Adrenal gland (tissue), 12 donors: ENCODE data around the gene SAA2. TPM values are rescaled to one million over a fixed set of nuclear protein-coding genes. Genes with fewer than 3 reads are reported as not detected.
A peak's percentile ranks its signal among the peaks of the same experiment; 100 is the strongest.
"Not testable (repeated sequence)": the region's sequence is repeated elsewhere in the genome, so short reads cannot be mapped to it uniquely, and the experiment has no call there.

ENCODE experiments used
- DNase-seq, 7 donors: peaks; one replicate each; pipeline ENCODE4 v3.0.0-alpha.2; 2019 to 2020
- H3K27ac ChIP-seq, 5 donors: fragments of 200-600 bp; sonication (generic) in 4 of 5; 1 replicate in 3 of 5; 2 replicates in 2 of 5; pipeline versions ENCODE4 v1.5.1 to v1.8.0; 2016 to 2020; ENCODE audit warnings: mild to moderate bottlenecking in 1 of 5
- H3K27me3 ChIP-seq: fragments of 200-600 bp; 2 replicates; pipeline ENCODE4 v1.8.0; 2021
- H3K36me3 ChIP-seq, 2 donors: fragments of 200-600 bp; replicated peaks in 1 of 2; 1 replicate in 1 of 2; 2 replicates in 1 of 2; pipeline versions ENCODE4 v1.5.1 to v1.8.0; 2018 to 2022
- H3K4me1 ChIP-seq, 2 donors: fragments of 200-600 bp; replicated peaks in 1 of 2; 1 replicate in 1 of 2; 2 replicates in 1 of 2; pipeline versions ENCODE4 v1.5.1 to v1.8.0; 2018 to 2021
- H3K4me3 ChIP-seq, 4 donors: fragments of 200-600 bp; sonication (generic) in 3 of 4; one replicate each; pipeline ENCODE4 v1.5.1; 2016 to 2018
- H3K9me3 ChIP-seq, 3 donors: fragments of 200-600 bp; sonication (generic) in 1 of 3; replicated peaks in 1 of 3; 1 replicate in 2 of 3; 2 replicates in 1 of 3; pipeline versions ENCODE4 v1.5.1 to v1.8.0; 2016 to 2021
- POLR2A ChIP-seq, 2 donors: fragments of 450-650 bp; IDR thresholded peaks; one replicate each; pipeline ENCODE4 v1.6.1; 2017; ENCODE audit warnings: antibody characterized with exemption in 2 of 2, mild to moderate bottlenecking in 2 of 2, moderate library complexity in 1 of 2
- WGBS, 4 donors: extraction: QIAGEN DNeasy Blood & Tissue Kit in 2 of 4; methylation state at CpG; one replicate each; pipeline versions ENCODE4 v1.1.5 to v1.1.7; 2013 to 2017; 5-methylcytosine and 5-hydroxymethylcytosine counted together
- intact Hi-C, 2 donors: fragments of 100-400 bp; cut with DNase I; formaldehyde crosslinking; loops; one replicate each; pipeline versions ENCODE4 v1.14.1 to v1.15.0; 2022 to 2023
- polyA plus RNA-seq, 3 donors: library from polyadenylated mRNA; stranded (reverse); fragments of 200-250 nt in 2 of 3; fragments of 350-450 nt in 1 of 3; fragmentation: Illumina TruSeq in 1 of 3; extraction: RNeasy Lipid Tissue Mini Kit (QIAGEN cat#74804) in 1 of 3; gene quantifications; one replicate each; pipeline ENCODE4 v1.2.3, GENCODE V29; 2013 to 2014
- total RNA-seq, 9 donors: library from RNA; depleted of rRNA in 4 of 9; stranded (reverse); fragments of >200 nt in 4 of 9; fragments of 120-200 nt in 1 of 9; fragmentation: NEBNext Ultra II Directional in 1 of 9; extraction: Animal tissue kit (Norgen Biotek cat#: 25700) in 1 of 9; gene quantifications; one replicate each; pipeline versions ENCODE4 v1.1.0 to v1.2.4, GENCODE V29; 2013 to 2023
- TF ChIP-seq, protein P1 (sequence below), 6 experiments: fragments of 450-650 bp in 4 of 6; fragments of 200-600 bp in 2 of 6; sonication (generic) in 1 of 6; IDR thresholded peaks; 1 replicate in 5 of 6; 2 replicates in 1 of 6; pipeline versions ENCODE4 v1.5.1 to v1.8.0; 2016 to 2021; ENCODE audit warnings: antibody characterized with exemption in 6 of 6, mild to moderate bottlenecking in 2 of 6, moderate library complexity in 1 of 6
- donor health status: healthy with polysubstance abuse.
- donor health status: Bipolar disorder and iron deficiency.
- donor health status: DM: yes; HTN: yes; CAD: no.
- donor health status: DM: no; HTN: no; CAD: no.
- donor health status: DM: no; HTN: no; CAD: no.
- donor health status: DM: yes; HTN: yes; CAD: no.

Gene SAA2
- total and polyA plus RNA-seq, 12 donors = 0.28 to 90.3 (median 7.6) TPM

DNA sequence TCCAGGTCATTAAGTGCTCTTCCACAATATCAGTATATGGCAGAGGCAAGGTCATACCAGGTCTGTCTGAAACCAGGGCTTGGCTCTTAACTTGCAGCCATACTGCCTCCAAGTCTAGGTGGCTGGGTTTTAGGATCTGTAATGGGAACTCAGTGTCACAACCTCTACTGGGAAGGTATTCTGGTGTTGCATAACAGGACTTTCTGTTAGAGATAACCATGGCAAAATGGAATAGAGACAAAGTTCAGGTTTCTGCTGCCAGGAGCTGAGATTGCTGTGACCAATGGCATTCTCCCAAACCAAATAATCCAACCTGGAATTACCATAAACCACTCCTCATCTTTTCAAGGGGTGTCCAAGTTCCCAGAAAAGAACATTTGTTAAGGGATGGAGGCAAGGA lies 10.8 kb upstream of the SAA2 start:
- no peaks in the 10 kb centered on the region for H3K27me3 ChIP-seq
- no peaks in the 10 kb centered on the region for H3K4me1 ChIP-seq
- intact Hi-C loops = no loop called here

DNA sequence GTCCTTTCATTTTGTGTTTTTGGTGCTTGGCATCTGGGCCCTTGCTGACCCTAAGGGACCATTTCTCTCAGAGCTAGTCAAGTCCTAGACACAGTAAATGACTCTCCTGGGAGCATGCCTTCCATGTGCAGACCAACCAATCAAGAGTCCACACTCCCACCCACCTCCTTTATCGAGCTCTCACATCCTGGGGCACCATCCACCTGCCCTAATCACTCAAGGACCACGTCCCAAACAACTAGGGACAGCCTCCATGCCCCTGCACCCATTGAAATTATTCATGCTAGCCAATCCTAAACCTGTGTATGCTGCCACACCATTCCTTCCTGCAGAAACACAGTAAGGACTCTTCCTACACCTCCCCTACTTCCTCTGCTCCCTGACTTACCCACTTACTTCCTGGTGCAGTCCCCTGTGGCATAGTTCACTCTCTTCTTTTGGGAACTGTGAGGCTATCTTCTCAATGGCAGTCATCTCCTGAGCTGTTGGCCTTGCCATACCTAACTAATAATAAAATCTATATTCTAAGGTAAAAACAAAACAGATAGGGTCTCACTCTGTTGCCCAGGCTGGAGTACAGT lies 6.4 kb upstream of the SAA2 start:
- TF ChIP-seq POLR2A (IDR thresholded peaks at IDR 0.05) = no peak
- TF ChIP-seq, protein P1, sequence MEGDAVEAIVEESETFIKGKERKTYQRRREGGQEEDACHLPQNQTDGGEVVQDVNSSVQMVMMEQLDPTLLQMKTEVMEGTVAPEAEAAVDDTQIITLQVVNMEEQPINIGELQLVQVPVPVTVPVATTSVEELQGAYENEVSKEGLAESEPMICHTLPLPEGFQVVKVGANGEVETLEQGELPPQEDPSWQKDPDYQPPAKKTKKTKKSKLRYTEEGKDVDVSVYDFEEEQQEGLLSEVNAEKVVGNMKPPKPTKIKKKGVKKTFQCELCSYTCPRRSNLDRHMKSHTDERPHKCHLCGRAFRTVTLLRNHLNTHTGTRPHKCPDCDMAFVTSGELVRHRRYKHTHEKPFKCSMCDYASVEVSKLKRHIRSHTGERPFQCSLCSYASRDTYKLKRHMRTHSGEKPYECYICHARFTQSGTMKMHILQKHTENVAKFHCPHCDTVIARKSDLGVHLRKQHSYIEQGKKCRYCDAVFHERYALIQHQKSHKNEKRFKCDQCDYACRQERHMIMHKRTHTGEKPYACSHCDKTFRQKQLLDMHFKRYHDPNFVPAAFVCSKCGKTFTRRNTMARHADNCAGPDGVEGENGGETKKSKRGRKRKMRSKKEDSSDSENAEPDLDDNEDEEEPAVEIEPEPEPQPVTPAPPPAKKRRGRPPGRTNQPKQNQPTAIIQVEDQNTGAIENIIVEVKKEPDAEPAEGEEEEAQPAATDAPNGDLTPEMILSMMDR (IDR thresholded peaks at IDR 0.05) = no peak
- WGBS, 4 donors = 54 to 79% (median 69%) methylated on average over 2 of the region's 2 CpGs
- intact Hi-C loops = no loop called here

More for the DNA sequence above, 10.8 kb upstream of the SAA2 start:
- Histone ChIP-seq H3K4me3 (no peak overlapping the region), H3K9me3 (no peaks in the 10 kb centered on the region), H3K27ac (no peak overlapping the region), H3K36me3 (no peaks in the 10 kb centered on the region)
- TF ChIP-seq, protein P1 (IDR thresholded peaks at IDR 0.05) = no peak
- no peak for TF ChIP-seq POLR2A (IDR thresholded peaks at IDR 0.05)
- no peak for DNase-seq

DNA sequence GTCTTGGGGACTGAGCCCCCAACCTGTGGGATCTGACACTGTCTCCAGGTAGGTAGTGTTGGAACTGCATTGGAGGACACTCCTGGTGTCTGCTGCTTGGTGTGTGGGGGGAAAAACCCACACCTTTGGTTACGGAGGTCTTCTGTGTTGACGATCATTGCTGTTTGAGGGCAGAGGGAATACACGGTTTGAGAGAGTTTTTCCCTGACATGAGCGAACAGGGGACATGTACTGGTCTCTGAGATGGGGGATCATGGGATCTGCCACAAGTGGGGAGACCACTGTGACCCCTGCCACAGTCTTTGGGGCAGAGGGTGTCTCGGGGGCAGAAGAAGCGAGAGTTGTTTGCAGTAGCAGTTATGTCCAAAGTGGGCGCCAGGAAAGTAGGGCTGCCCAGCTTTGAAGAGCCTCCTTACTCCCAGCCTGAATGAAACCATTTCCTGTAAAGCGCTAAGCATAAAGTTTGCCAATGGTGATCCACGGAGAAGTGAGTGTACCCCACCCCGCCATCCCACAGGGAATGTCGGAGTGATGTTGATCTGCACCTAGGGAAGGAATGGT lies 5.4 kb upstream of the SAA2 start:
- Histone ChIP-seq H3K27ac (no peak overlapping the region), H3K36me3 (no peaks in the 10 kb centered on the region), H3K4me1 (no peaks in the 10 kb centered on the region), H3K9me3 (no peaks in the 10 kb centered on the region), H3K4me3 (no peak overlapping the region), H3K27me3 (no peaks in the 10 kb centered on the region)
- TF ChIP-seq, protein P1 (IDR thresholded peaks at IDR 0.05) = no peak
- no peak for TF ChIP-seq POLR2A (IDR thresholded peaks at IDR 0.05)
- intact Hi-C loops = no loop called here
- DNase-seq = no peak
- WGBS, 4 donors = 78 to 88% (median 85%) methylated on average over 9 to 11 of the region's 11 CpGs

More for the DNA sequence above, 6.4 kb upstream of the SAA2 start:
- no peaks in the 10 kb centered on the region for H3K9me3 ChIP-seq
- no peak overlapping the region for H3K4me3 ChIP-seq
- H3K27ac ChIP-seq = no peak overlapping the region
- no peak for DNase-seq
- H3K4me1 ChIP-seq = no peaks in the 10 kb centered on the region
- no peaks in the 10 kb centered on the region for H3K36me3 ChIP-seq
- no peaks in the 10 kb centered on the region for H3K27me3 ChIP-seq

DNA sequence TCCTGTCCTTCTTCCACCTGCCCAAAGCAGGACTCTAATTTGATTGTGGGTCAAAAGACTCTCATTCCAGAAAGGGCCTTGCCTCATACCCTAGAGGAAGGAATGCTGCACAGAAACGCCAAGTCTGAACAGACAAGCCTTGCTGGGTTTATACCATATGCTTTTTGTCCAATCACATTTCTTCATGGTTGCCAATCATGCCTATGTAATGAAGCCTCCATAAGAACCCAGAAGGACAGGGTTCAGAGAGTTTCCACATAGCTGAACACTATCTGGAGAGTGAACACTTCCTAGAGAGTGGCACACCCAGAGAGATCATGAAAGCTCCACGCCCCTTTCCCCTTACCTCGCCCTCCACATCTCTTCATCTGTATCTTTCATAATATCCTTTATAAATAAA lies 4.8 kb upstream of the SAA2 start:
- TF ChIP-seq, protein P1 (IDR thresholded peaks at IDR 0.05) = no peak
- TF ChIP-seq POLR2A (IDR thresholded peaks at IDR 0.05) = no peak
- 81 to 91% (median 89%) methylated on average over 3 of the region's 3 CpGs for WGBS, 4 donors
- Histone ChIP-seq H3K27me3 (no peaks in the 10 kb centered on the region), H3K27ac (no peak overlapping the region), H3K36me3 (no peaks in the 10 kb centered on the region), H3K4me1 (no peaks in the 10 kb centered on the region), H3K4me3 (no peak overlapping the region), H3K9me3 (no peaks in the 10 kb centered on the region)
- intact Hi-C loops = no loop called here
- no peak for DNase-seq

DNA sequence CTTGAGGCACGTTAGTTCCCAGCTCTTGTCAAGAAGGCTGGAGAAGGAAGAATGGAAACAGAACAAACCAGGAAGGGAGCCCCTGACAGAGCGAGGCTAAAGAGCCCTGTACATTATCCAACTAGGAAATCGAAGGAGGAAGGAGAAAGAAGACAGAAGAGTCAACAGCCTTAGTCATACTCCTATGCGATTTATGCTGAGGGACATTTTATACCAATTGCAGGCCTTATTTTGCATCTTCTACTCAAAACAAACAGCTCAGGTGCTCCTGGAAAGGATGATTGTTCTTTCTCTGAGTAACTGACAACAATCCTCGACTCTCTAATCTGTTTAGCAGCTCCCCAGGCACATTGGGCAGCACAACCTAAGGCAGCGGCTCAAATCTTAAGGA lies 1.3 kb downstream of the SAA2 start:
- DNase-seq, H3K9me3 ChIP-seq, H3K27me3 ChIP-seq, H3K36me3 ChIP-seq, H3K27ac ChIP-seq, H3K4me3 ChIP-seq, H3K4me1 ChIP-seq, intact Hi-C loops: not testable (repeated sequence)
- WGBS, 4 donors = 53 to 87% (median 76%) methylated on average over 2 to 3 of the region's 6 CpGs

DNA sequence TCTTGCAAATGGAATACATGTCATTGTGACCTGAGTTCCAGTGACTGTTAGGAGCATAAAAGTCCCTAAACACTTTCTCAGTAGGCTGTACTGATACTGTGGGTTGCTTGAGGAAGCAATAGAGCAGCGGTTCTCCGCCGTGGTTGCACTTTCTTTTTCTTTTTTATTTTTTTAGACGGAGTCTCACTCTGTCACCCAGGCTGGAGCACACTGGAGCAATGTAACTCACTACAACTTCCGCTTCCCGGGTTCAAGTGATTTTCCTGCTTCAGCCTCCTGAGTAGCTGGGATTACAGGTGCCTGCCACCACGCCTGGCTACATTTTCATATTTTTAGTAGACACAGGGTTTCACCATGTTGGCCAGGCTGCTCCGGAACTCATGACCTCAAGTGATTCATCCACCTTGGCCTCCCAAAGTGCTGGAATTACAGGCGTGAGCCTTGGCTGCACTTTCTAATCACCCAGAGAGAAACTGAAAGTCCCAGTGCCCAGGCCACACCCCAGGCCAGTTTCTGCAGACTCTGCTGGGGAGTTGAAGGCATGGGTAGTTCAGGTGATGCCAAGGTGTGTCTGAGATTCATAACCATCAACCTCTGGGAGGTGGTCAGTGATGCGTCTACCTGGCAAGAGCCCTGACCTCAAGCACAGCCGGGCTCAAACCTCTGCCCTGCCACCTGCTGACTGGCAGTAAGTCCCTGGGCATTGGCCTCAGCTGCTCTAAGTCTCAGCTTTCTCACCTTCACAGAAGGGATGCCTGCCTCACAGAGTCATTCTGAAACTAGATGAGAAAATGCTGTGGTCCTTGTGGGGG lies 1.9 kb downstream of the SAA2 start:
- H3K27me3 ChIP-seq, H3K36me3 ChIP-seq, H3K4me3 ChIP-seq, H3K4me1 ChIP-seq, intact Hi-C loops, H3K9me3 ChIP-seq: not testable (repeated sequence)
- peak in 3 of 7 donors; percentile 15 to 47 (median 23) for DNase-seq
- 61 to 71% (median 67%) methylated on average over 9 to 10 of the region's 11 CpGs for WGBS, 4 donors
- H3K27ac ChIP-seq = peak overlapping the region in 1 of 5 donors; percentile 34
